Suprapubic skin (tissue), 4 donors: ENCODE results near the gene ENPEP. TPM values are rescaled to one million over a fixed set of nuclear protein-coding genes. Genes with fewer than 3 reads are reported as not detected.
"Not testable (repeated sequence)": the region's sequence is repeated elsewhere in the genome, so short reads cannot be mapped to it uniquely, and the experiment has no call there.

ENCODE experiments used
- DNase-seq, 2 donors: peaks; one replicate each; pipeline ENCODE4 v3.0.0-alpha.2; 2019; ENCODE audit warnings: low spot score in 2 of 2
- H3K27ac ChIP-seq: fragments of 200-600 bp; sonication (generic); one replicate; pipeline ENCODE4 v1.5.1; 2019
- H3K27me3 ChIP-seq: fragments of 200-600 bp; sonication (generic); one replicate; pipeline ENCODE4 v1.5.1; 2019
- H3K36me3 ChIP-seq: fragments of 200-600 bp; sonication (generic); one replicate; pipeline ENCODE4 v1.5.1; 2019
- H3K4me1 ChIP-seq: fragments of 200-600 bp; sonication (generic); one replicate; pipeline ENCODE4 v1.5.1; 2019
- H3K4me3 ChIP-seq: fragments of 200-600 bp; sonication (generic); one replicate; pipeline ENCODE4 v1.5.1; 2019; ENCODE audit warnings: mild to moderate bottlenecking
- H3K9me3 ChIP-seq: fragments of 200-600 bp; sonication (generic); one replicate; pipeline ENCODE4 v1.5.1; 2019
- CTCF ChIP-seq, 2 donors: fragments of 200-600 bp in 1 of 2; fragments of 450-650 bp in 1 of 2; sonication (generic) in 1 of 2; IDR thresholded peaks; one replicate each; pipeline ENCODE4 v1.5.1; 2016 to 2019; ENCODE audit warnings: antibody characterized with exemption in 2 of 2, mild to moderate bottlenecking in 1 of 2, moderate library complexity in 1 of 2
- EP300 ChIP-seq: sonication (generic); formaldehyde crosslinking; IDR thresholded peaks from one replicate; pipeline ENCODE4 v1.6.1; 2017; ENCODE audit warnings: antibody characterized with exemption
- POLR2A ChIP-seq, 2 donors: fragments of 450-650 bp; IDR thresholded peaks; one replicate each; pipeline ENCODE4 v1.6.1; 2017; ENCODE audit warnings: antibody characterized with exemption in 2 of 2, mild to moderate bottlenecking in 2 of 2, moderate library complexity in 2 of 2
- POLR2AphosphoS5 ChIP-seq, 3 donors: sonication (generic); formaldehyde crosslinking; IDR thresholded peaks; one replicate each; pipeline ENCODE4 v1.6.1; 2017; ENCODE audit warnings: antibody characterized with exemption in 3 of 3
- WGBS: methylation state at CpG from one replicate; pipeline ENCODE4 v1.1.5; 2018; 5-methylcytosine and 5-hydroxymethylcytosine counted together
- total RNA-seq, 4 donors: library from RNA; depleted of rRNA; stranded (reverse); fragments of >200 nt; gene quantifications; one replicate each; pipeline ENCODE4 v1.1.0, GENCODE V29; 2016

The ENPEP gene, protein sequence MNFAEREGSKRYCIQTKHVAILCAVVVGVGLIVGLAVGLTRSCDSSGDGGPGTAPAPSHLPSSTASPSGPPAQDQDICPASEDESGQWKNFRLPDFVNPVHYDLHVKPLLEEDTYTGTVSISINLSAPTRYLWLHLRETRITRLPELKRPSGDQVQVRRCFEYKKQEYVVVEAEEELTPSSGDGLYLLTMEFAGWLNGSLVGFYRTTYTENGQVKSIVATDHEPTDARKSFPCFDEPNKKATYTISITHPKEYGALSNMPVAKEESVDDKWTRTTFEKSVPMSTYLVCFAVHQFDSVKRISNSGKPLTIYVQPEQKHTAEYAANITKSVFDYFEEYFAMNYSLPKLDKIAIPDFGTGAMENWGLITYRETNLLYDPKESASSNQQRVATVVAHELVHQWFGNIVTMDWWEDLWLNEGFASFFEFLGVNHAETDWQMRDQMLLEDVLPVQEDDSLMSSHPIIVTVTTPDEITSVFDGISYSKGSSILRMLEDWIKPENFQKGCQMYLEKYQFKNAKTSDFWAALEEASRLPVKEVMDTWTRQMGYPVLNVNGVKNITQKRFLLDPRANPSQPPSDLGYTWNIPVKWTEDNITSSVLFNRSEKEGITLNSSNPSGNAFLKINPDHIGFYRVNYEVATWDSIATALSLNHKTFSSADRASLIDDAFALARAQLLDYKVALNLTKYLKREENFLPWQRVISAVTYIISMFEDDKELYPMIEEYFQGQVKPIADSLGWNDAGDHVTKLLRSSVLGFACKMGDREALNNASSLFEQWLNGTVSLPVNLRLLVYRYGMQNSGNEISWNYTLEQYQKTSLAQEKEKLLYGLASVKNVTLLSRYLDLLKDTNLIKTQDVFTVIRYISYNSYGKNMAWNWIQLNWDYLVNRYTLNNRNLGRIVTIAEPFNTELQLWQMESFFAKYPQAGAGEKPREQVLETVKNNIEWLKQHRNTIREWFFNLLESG
- total RNA-seq: 1 to 10 TPM in 3 of 4 donors, under 1 TPM in 1; 0.91 to 2.5 (median 1.7) TPM

DNA sequence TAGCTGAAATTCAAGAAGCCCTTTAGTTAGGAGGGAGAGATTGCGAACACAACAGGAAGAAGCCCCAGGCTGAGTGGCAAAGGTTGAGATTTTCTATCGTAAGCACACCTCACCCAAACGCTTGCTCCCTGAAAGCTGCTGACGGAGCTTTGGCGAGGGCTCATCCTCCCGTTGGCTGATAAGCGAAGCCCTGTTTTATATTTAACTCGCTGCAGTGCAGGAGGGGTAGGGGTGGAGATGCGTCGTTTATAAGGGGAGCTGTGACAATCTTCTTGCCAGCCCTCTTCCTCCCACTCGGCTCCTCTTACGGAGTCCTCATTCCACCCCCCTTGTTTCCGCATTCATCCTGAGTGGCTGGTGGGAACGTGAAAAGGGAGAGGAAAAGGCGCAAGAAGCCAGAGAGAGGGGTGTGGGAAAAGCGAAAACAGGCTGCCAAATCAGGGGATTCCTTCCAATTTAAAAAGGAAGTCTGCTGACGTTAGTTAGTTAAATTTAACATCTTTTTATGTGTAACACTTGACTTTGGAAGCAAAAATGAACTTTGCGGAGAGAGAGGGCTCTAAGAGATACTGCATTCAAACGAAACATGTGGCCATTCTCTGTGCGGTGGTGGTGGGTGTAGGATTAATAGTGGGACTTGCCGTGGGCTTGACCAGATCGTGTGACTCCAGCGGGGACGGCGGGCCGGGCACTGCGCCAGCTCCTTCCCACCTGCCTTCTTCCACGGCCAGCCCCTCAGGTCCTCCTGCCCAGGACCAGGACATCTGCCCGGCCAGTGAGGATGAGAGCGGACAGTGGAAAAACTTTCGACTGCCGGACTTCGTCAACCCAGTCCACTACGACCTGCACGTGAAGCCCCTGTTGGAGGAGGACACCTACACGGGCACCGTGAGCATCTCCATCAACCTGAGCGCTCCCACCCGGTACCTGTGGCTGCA lies at the start of gene ENPEP:
Gene ENPEP, plus strand, starts transcription at position 275 of the 938 bp plus-strand sequence. Its CDS starts 260 bp downstream, at position 535.
- H3K4me1 ChIP-seq: no peaks in the 10 kb centered on the region
- H3K36me3 ChIP-seq: no peaks in the 10 kb centered on the region
- 50% methylated on average over 39 of the region's 39 CpGs for WGBS
- H3K4me3 ChIP-seq: peak within 1 kb of the TSS; percentile 43
- DNase-seq: peak in 1 of 2 donors; percentile 64
- no peaks in the 10 kb centered on the region for H3K9me3 ChIP-seq
- H3K27me3 ChIP-seq: peaks cover 6% of the 10 kb centered on the region
- no peak for TF ChIP-seq POLR2AphosphoS5 (IDR thresholded peaks at IDR 0.05)
- TF ChIP-seq EP300: no peak
- TF ChIP-seq CTCF (IDR thresholded peaks at IDR 0.05): no peak
- no peak for TF ChIP-seq POLR2A (IDR thresholded peaks at IDR 0.05)
- no peak within 1 kb of the TSS for H3K27ac ChIP-seq

DNA sequence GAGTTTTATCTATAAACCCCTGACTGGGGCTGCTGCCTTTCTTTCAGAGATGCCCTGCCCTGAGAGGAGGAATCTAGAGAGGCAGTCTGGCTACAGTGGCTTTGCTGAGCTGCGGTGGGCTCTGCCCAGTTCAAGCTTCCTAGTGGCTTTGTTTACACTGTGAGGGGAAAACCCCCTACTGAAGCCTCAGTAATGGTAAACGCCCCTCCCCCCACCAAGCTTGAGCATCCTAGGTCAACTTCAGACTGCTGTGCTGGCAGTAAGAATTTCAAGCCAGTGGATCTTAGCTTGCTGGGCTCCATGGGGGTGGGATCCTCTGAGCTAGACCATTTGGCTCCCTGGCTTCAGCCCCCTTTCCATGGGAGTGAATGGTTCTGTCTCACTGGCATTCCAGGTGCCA lies 44.1 kb upstream of the ENPEP start:
- DNase-seq: not testable (repeated sequence)

GRCh38 chr4:110437292-110437691 lies 38.7 kb upstream of the ENPEP start:
- H3K27ac ChIP-seq, H3K36me3 ChIP-seq, H3K9me3 ChIP-seq, H3K27me3 ChIP-seq, H3K4me3 ChIP-seq, DNase-seq, H3K4me1 ChIP-seq: not testable (repeated sequence)
- 68% methylated on average over 3 of the region's 3 CpGs for WGBS

More for the DNA sequence above, 44.1 kb upstream of the ENPEP start:
- not testable (repeated sequence) for H3K27me3 ChIP-seq, H3K4me1 ChIP-seq, H3K4me3 ChIP-seq, H3K36me3 ChIP-seq, H3K27ac ChIP-seq, H3K9me3 ChIP-seq
- no CpG with 5 or more reads among the region's 2 CpGs for WGBS

DNA sequence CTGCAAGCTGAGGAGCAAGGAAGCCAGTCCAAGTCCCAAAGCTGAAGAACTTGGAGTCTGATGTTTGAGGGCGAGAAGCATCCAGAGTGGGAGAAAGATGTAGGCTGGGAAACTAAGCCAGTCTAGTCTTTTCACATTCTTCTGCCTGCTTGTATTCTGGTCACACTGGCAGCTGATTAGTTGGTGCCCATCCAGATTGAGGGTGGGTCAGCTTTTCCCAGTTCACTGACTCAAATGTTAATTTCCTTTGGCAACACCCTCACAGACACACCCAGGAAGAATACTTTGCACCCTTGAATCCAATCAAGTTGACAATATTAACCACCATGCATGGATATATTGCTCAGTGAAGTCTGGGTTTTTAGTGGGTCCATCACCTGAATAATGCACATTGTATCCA lies 36.7 kb upstream of the ENPEP start:
- H3K9me3 ChIP-seq, H3K27ac ChIP-seq, H3K4me3 ChIP-seq, H3K36me3 ChIP-seq, H3K27me3 ChIP-seq, H3K4me1 ChIP-seq, DNase-seq: not testable (repeated sequence)
- WGBS: 72% methylated on average over 1 of the region's 1 CpG

DNA sequence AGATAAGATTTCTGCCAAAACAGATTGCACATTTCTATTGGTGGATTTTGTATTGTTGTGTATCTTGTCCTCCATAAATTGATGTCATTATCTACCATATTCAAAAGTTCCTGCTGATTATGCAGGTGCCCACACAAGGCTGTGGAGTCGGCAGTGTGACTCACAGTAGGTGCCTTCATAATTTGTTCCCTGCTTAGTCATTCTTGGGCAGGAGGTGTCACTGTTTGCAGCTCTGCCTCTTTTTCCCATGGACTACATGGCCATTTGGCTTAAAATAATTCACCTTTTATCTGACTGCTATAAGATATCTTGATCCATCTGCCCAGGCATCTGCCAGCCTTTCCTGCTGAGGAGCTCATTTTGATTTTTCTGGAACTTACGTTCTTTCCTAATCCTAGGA lies 33.6 kb upstream of the ENPEP start:
- H3K9me3 ChIP-seq: no peaks in the 10 kb centered on the region
- no peak overlapping the region for H3K27ac ChIP-seq
- no peaks in the 10 kb centered on the region for H3K4me1 ChIP-seq
- TF ChIP-seq CTCF (IDR thresholded peaks at IDR 0.05): no peak
- no peak for TF ChIP-seq POLR2A (IDR thresholded peaks at IDR 0.05)
- no peak for TF ChIP-seq EP300
- no peak for TF ChIP-seq POLR2AphosphoS5 (IDR thresholded peaks at IDR 0.05)
- H3K27me3 ChIP-seq: no peaks in the 10 kb centered on the region
- H3K36me3 ChIP-seq: no peaks in the 10 kb centered on the region
- no peak for DNase-seq
- 78% methylated on average over 2 of the region's 2 CpGs for WGBS
- H3K4me3 ChIP-seq: no peak overlapping the region

DNA sequence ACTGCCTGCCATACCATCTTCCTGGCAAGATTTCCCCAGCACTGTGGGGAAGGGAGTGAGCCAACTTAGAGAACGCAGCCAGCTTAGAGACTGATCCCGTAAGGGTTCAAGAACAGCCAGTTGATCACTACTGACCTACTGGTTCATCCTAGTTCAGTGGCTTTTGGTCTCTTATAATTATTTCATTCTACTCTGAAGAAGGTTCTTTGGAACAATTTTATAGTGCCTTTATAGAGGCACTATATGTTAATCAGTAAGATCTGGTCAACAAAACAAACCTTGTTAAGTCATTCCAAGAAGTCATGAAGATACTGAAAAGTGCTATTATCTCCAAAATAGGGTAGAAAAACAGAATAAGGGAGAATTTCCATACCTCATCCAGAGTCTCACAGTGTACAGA lies 33.2 kb upstream of the ENPEP start:
- Histone ChIP-seq H3K9me3 (no peaks in the 10 kb centered on the region), H3K4me1 (no peaks in the 10 kb centered on the region), H3K36me3 (no peaks in the 10 kb centered on the region), H3K4me3 (no peak overlapping the region), H3K27me3 (no peaks in the 10 kb centered on the region), H3K27ac (no peak overlapping the region)
- TF ChIP-seq CTCF (IDR thresholded peaks at IDR 0.05) (no peak), POLR2AphosphoS5 (IDR thresholded peaks at IDR 0.05) (no peak), POLR2A (IDR thresholded peaks at IDR 0.05) (no peak), EP300 (no peak)
- no peak for DNase-seq
- WGBS: 88% methylated on average over 2 of the region's 2 CpGs
